ENCODE data around the gene PPM1G.

PPM1G gene

DNA sequence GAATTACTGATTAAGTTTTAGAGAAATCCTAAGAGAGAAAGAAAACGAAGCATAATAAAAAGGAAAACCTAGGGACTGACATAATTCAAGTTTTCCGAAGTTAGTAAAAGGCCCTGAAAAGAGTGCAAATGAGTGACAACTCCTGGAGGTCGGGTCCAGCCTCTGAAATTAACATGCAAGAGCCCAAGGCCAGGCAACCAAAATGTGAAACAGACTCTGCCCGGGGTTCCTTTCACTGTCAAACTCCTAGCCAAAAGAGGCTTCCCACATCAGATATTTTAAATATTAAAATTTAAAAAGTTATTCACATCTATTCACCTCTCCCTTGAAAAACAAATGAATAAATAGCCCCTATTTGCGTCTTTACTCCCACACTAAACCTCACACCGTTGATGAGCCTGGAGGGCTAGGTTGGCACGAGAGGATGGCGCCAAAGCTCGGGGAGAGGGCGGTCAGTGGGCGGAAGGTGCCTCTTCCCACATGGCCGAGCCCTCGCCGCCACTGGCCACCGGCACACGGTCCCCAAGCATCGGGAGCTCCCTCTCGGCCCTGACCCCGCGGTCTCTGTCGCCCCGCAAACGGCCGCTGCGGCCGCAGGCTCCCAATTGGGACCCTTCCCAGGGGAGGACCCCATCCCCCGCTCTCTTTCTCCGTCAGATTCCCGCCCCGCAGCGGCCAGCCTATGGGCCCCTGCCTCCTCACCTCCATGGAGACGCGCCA lies 630 bp downstream of the PPM1G start:
- no peaks in the 10 kb centered on the region for H3K79me1 ChIP-seq (ENCODE audit: low read length)
- peak overlapping the region; percentile 68 for H3K4me2 ChIP-seq (ENCODE audit: low read length)
- H3K56ac ChIP-seq (ENCODE audit: low read length), result peak overlapping the region; percentile 94
- no peak overlapping the region for H2BK5ac ChIP-seq (ENCODE audit: low read length)
- peak overlapping the region; percentile 43 for H3K18ac ChIP-seq (ENCODE audit: low read length)
- peak overlapping the region; percentile 50 for H2AK5ac ChIP-seq (ENCODE audit: low read length)
- peak overlapping the region; percentile 60 for H4K8ac ChIP-seq (ENCODE audit: low read depth, low read length)
- peak overlapping the region; percentile 75 for H3K27ac ChIP-seq (ENCODE audit: low read depth, low read length)
- H3K4ac ChIP-seq (ENCODE audit: low read depth, low read length), result no peak overlapping the region
- H3K36me3 ChIP-seq (ENCODE audit: control insufficient read depth, insufficient read depth, low read length), result no peaks in the 10 kb centered on the region
- no peak overlapping the region for H4K5ac ChIP-seq (ENCODE audit: low read length)
- H3K4me3 ChIP-seq (ENCODE audit: low read length), result peak overlapping the region; percentile 83
- WGBS (ENCODE audit: extremely low coverage, insufficient coverage, low lambda C conversion rate), result no CpG with 5 or more reads among the region's 33 CpGs
- H2BK120ac ChIP-seq (ENCODE audit: low read depth, low read length), result no peak overlapping the region
- no peaks in the 10 kb centered on the region for H3K4me1 ChIP-seq (ENCODE audit: control insufficient read depth, low read depth, low read length)
- no peak overlapping the region for H2BK15ac ChIP-seq (replicated peaks; ENCODE audit: low read depth)
- H3K9ac ChIP-seq (ENCODE audit: low read length), result peak overlapping the region; percentile 92
- H3K23ac ChIP-seq (ENCODE audit: low read length), result peak overlapping the region; percentile 72
- peaks cover 44% of the 10 kb centered on the region for H3K79me2 ChIP-seq (ENCODE audit: control insufficient read depth, insufficient read depth, low read length)
- no peaks in the 10 kb centered on the region for H3K27me3 ChIP-seq (ENCODE audit: insufficient read depth, low read length, poor library complexity)
- DNase-seq, result peak; percentile 25

- peak; percentile 90 for DNase-seq
- no peak overlapping the region for H2BK120ac ChIP-seq (ENCODE audit: low read depth, low read length)
- H3K4me1 ChIP-seq (ENCODE audit: control insufficient read depth, low read depth, low read length), result no peaks in the 10 kb centered on the region
- H2BK5ac ChIP-seq (ENCODE audit: low read length), result no peak overlapping the region
- no peak overlapping the region for H4K8ac ChIP-seq (ENCODE audit: low read depth, low read length)
- no peak overlapping the region for H2BK15ac ChIP-seq (replicated peaks; ENCODE audit: low read depth)
- no peak overlapping the region for H3K23ac ChIP-seq (ENCODE audit: low read length)
- H3K4me3 ChIP-seq (ENCODE audit: low read length), result peak overlapping the region; percentile 1
- WGBS (ENCODE audit: extremely low coverage, insufficient coverage, low lambda C conversion rate), result 100% methylated on average over 1 of the region's 16 CpGs
- H3K4ac ChIP-seq (ENCODE audit: low read depth, low read length), result no peak overlapping the region
- H4K5ac ChIP-seq (ENCODE audit: low read length), result no peak overlapping the region
- peak overlapping the region; percentile 50 for H3K9ac ChIP-seq (ENCODE audit: low read length)
- H3K79me1 ChIP-seq (ENCODE audit: low read length), result no peaks in the 10 kb centered on the region
- no peak overlapping the region for H3K18ac ChIP-seq (ENCODE audit: low read length)
- no peaks in the 10 kb centered on the region for H3K27me3 ChIP-seq (ENCODE audit: insufficient read depth, low read length, poor library complexity)
- H2AK5ac ChIP-seq (ENCODE audit: low read length), result no peak overlapping the region
- H3K4me2 ChIP-seq (ENCODE audit: low read length), result peak overlapping the region; percentile 11
- no peaks in the 10 kb centered on the region for H3K36me3 ChIP-seq (ENCODE audit: control insufficient read depth, insufficient read depth, low read length)
- peak overlapping the region; percentile 17 for H3K56ac ChIP-seq (ENCODE audit: low read length)
- H3K27ac ChIP-seq (ENCODE audit: low read depth, low read length), result no peak overlapping the region
- peaks cover 51% of the 10 kb centered on the region for H3K79me2 ChIP-seq (ENCODE audit: control insufficient read depth, insufficient read depth, low read length)
Measured at GRCh38 chr2:27407798-27408491, 1.4 kb downstream of the PPM1G start.

- Histone ChIP-seq H3K27ac (ENCODE audit: low read depth, low read length) (no peak overlapping the region), H3K36me3 (ENCODE audit: control insufficient read depth, insufficient read depth, low read length) (peaks cover 2% of the 10 kb centered on the region), H3K56ac (ENCODE audit: low read length) (no peak overlapping the region)
Measured at GRCh38 chr2:27400348-27401135, 8.8 kb downstream of the PPM1G start.

GRCh38 chr2:27398962-27399361 lies 10.4 kb downstream of the PPM1G start:
- no peak overlapping the region for H3K18ac ChIP-seq (ENCODE audit: low read length)
- H3K9ac ChIP-seq (ENCODE audit: low read length), result no peak overlapping the region
- WGBS (ENCODE audit: extremely low coverage, insufficient coverage, low lambda C conversion rate), result no CpG with 5 or more reads among the region's 5 CpGs
- H2BK15ac ChIP-seq (replicated peaks; ENCODE audit: low read depth), result no peak overlapping the region
- H3K79me2 ChIP-seq (ENCODE audit: control insufficient read depth, insufficient read depth, low read length), result peaks cover 77% of the 10 kb centered on the region
- no peak overlapping the region for H4K5ac ChIP-seq (ENCODE audit: low read length)
- no peak overlapping the region for H2AK5ac ChIP-seq (ENCODE audit: low read length)
- H3K79me1 ChIP-seq (ENCODE audit: low read length), result peaks cover 4% of the 10 kb centered on the region
- H3K36me3 ChIP-seq (ENCODE audit: control insufficient read depth, insufficient read depth, low read length), result peaks cover 2% of the 10 kb centered on the region
- H3K27me3 ChIP-seq (ENCODE audit: insufficient read depth, low read length, poor library complexity), result no peaks in the 10 kb centered on the region
- no peak overlapping the region for H2BK5ac ChIP-seq (ENCODE audit: low read length)
- no peak overlapping the region for H3K27ac ChIP-seq (ENCODE audit: low read depth, low read length)
- DNase-seq, result no peak
- H3K4me3 ChIP-seq (ENCODE audit: low read length), result no peak overlapping the region
- H3K23ac ChIP-seq (ENCODE audit: low read length), result no peak overlapping the region
- no peak overlapping the region for H2BK120ac ChIP-seq (ENCODE audit: low read depth, low read length)
- no peak overlapping the region for H3K4ac ChIP-seq (ENCODE audit: low read depth, low read length)
- no peaks in the 10 kb centered on the region for H3K4me1 ChIP-seq (ENCODE audit: control insufficient read depth, low read depth, low read length)
- no peak overlapping the region for H4K8ac ChIP-seq (ENCODE audit: low read depth, low read length)
- H3K56ac ChIP-seq (ENCODE audit: low read length), result no peak overlapping the region
- no peak overlapping the region for H3K4me2 ChIP-seq (ENCODE audit: low read length)

More at GRCh38 chr2:27400348-27401135, 8.8 kb downstream of the PPM1G start:
- H3K23ac ChIP-seq (ENCODE audit: low read length), result no peak overlapping the region
- no peak for DNase-seq
- H3K79me2 ChIP-seq (ENCODE audit: control insufficient read depth, insufficient read depth, low read length), result peaks cover 77% of the 10 kb centered on the region
- H3K4me3 ChIP-seq (ENCODE audit: low read length), result no peak overlapping the region
- no peak overlapping the region for H4K8ac ChIP-seq (ENCODE audit: low read depth, low read length)
- H3K79me1 ChIP-seq (ENCODE audit: low read length), result peaks cover 3% of the 10 kb centered on the region
- no peak overlapping the region for H2AK5ac ChIP-seq (ENCODE audit: low read length)
- H2BK120ac ChIP-seq (ENCODE audit: low read depth, low read length), result no peak overlapping the region
- no peaks in the 10 kb centered on the region for H3K27me3 ChIP-seq (ENCODE audit: insufficient read depth, low read length, poor library complexity)
- H3K4ac ChIP-seq (ENCODE audit: low read depth, low read length), result no peak overlapping the region
- no peak overlapping the region for H3K9ac ChIP-seq (ENCODE audit: low read length)
- no peak overlapping the region for H3K18ac ChIP-seq (ENCODE audit: low read length)
- no CpG with 5 or more reads among the region's 2 CpGs for WGBS (ENCODE audit: extremely low coverage, insufficient coverage, low lambda C conversion rate)
- H2BK5ac ChIP-seq (ENCODE audit: low read length), result no peak overlapping the region
- no peak overlapping the region for H2BK15ac ChIP-seq (replicated peaks; ENCODE audit: low read depth)
- no peaks in the 10 kb centered on the region for H3K4me1 ChIP-seq (ENCODE audit: control insufficient read depth, low read depth, low read length)
- no peak overlapping the region for H4K5ac ChIP-seq (ENCODE audit: low read length)
- no peak overlapping the region for H3K4me2 ChIP-seq (ENCODE audit: low read length)

DNA sequence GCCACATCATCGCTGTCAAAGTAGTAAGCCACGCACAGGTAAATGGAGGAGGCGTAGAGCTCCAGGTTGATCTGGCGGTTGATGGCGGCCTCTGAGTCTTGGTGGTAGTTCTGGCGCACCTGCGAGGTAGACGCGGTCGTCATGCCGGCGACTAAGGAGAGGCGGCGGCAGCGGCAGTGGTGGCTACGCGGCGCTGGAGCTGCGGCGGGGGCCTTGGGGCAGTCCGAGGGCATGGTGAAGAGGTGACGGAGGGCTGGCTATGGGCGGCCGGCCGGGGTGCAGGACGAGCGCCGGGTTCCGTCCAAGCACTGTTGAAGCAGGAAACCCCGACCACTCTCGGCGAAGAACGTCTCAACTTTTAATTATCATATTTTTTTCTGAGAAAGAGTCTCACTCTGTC lies 16.2 kb downstream of the PPM1G start:
- no peak overlapping the region for H3K9ac ChIP-seq (ENCODE audit: low read length)
- H2BK15ac ChIP-seq (replicated peaks; ENCODE audit: low read depth), result no peak overlapping the region
- no peak overlapping the region for H3K4me2 ChIP-seq (ENCODE audit: low read length)
- H2AK5ac ChIP-seq (ENCODE audit: low read length), result no peak overlapping the region
- no peak overlapping the region for H3K4me3 ChIP-seq (ENCODE audit: low read length)
- no peaks in the 10 kb centered on the region for H3K4me1 ChIP-seq (ENCODE audit: control insufficient read depth, low read depth, low read length)
- peaks cover 69% of the 10 kb centered on the region for H3K79me2 ChIP-seq (ENCODE audit: control insufficient read depth, insufficient read depth, low read length)
- WGBS (ENCODE audit: extremely low coverage, insufficient coverage, low lambda C conversion rate), result no CpG with 5 or more reads among the region's 33 CpGs
- H3K27ac ChIP-seq (ENCODE audit: low read depth, low read length), result no peak overlapping the region
- no peak for DNase-seq
- H2BK5ac ChIP-seq (ENCODE audit: low read length), result no peak overlapping the region
- H3K4ac ChIP-seq (ENCODE audit: low read depth, low read length), result no peak overlapping the region
- H3K27me3 ChIP-seq (ENCODE audit: insufficient read depth, low read length, poor library complexity), result no peaks in the 10 kb centered on the region
- no peak overlapping the region for H4K5ac ChIP-seq (ENCODE audit: low read length)
- H3K18ac ChIP-seq (ENCODE audit: low read length), result no peak overlapping the region
- peaks cover 11% of the 10 kb centered on the region for H3K79me1 ChIP-seq (ENCODE audit: low read length)
- no peaks in the 10 kb centered on the region for H3K36me3 ChIP-seq (ENCODE audit: control insufficient read depth, insufficient read depth, low read length)
- no peak overlapping the region for H4K8ac ChIP-seq (ENCODE audit: low read depth, low read length)
- no peak overlapping the region for H3K23ac ChIP-seq (ENCODE audit: low read length)
- no peak overlapping the region for H2BK120ac ChIP-seq (ENCODE audit: low read depth, low read length)
- no peak overlapping the region for H3K56ac ChIP-seq (ENCODE audit: low read length)

Data from mesendoderm (in vitro differentiated cells).